Hepatocyte (in vitro differentiated cells): ENCODE data around the gene TFDP1.

Experiments used
- CTCF ChIP-seq: fragments of 200-600 bp; sonication (generic); IDR thresholded peaks from 2 replicates; pipeline ENCODE4 v1.5.1; 2016; ENCODE audit warnings: antibody characterized with exemption, mild to moderate bottlenecking; ENCODE audit not compliant: poor library complexity
- EZH2 ChIP-seq: fragments of 200-600 bp; sonication (generic); IDR thresholded peaks from 2 replicates; pipeline ENCODE4 v1.6.1; 2016; ENCODE audit warnings: antibody characterized with exemption, mild to moderate bottlenecking, borderline replicate concordance

GRCh38 chr13:113671066-113672001, 86.8 kb downstream of the TFDP1 start:
- TF ChIP-seq CTCF, result no peak
- TF ChIP-seq EZH2, result no peak
